ENCODE results near the gene LRMDA. TPM values are rescaled to one million over a fixed set of nuclear protein-coding genes. Genes with fewer than 3 reads are reported as not detected.
A peak's percentile ranks its signal among the peaks of the same experiment; 100 is the strongest.

The LRMDA gene
- total and polyA plus RNA-seq, 12 donors, result 30.7 to 132 (median 78.1) TPM

DNA sequence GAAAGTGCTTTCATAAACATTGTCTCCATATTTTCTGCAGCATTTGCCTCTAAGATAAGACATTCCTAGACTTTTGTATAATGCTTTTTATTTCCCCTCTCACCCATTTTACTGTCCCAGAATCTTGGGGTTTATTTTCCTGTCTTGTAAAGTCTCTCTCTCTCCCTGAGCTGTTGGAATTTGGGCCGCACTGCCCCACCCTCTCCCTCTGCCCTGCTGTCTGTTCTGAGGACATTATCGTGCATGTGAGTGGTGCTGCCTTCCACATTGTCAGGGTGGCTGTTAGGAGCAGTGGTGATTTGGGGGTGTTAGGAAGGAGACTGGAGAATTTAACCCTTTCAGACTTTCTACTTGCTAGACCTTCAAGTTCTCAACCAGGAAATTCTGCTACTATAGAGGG lies 16.7 kb downstream of the LRMDA start:
- no peak overlapping the region for H3K27ac ChIP-seq
- 48 to 68% (median 59%) methylated on average over 2 of the region's 2 CpGs for WGBS, 4 donors
- no peak for TF ChIP-seq POLR2A (IDR thresholded peaks at IDR 0.05)
- TF ChIP-seq, protein P1, sequence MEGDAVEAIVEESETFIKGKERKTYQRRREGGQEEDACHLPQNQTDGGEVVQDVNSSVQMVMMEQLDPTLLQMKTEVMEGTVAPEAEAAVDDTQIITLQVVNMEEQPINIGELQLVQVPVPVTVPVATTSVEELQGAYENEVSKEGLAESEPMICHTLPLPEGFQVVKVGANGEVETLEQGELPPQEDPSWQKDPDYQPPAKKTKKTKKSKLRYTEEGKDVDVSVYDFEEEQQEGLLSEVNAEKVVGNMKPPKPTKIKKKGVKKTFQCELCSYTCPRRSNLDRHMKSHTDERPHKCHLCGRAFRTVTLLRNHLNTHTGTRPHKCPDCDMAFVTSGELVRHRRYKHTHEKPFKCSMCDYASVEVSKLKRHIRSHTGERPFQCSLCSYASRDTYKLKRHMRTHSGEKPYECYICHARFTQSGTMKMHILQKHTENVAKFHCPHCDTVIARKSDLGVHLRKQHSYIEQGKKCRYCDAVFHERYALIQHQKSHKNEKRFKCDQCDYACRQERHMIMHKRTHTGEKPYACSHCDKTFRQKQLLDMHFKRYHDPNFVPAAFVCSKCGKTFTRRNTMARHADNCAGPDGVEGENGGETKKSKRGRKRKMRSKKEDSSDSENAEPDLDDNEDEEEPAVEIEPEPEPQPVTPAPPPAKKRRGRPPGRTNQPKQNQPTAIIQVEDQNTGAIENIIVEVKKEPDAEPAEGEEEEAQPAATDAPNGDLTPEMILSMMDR (IDR thresholded peaks at IDR 0.05), result no peak
- no peak overlapping the region for H3K4me3 ChIP-seq
- no peaks in the 10 kb centered on the region for H3K36me3 ChIP-seq (replicated peaks in 1 of 2)
- no peaks in the 10 kb centered on the region for H3K27me3 ChIP-seq
- peak in 1 of 7 donors; percentile 39 for DNase-seq
- intact Hi-C loops (cut with DNase I), result no loop called here
- H3K9me3 ChIP-seq (replicated peaks in 1 of 3), result no peaks in the 10 kb centered on the region
- H3K4me1 ChIP-seq (replicated peaks in 1 of 2), result peaks cover 16 to 35% of the 10 kb centered on the region in 2 donors

DNA sequence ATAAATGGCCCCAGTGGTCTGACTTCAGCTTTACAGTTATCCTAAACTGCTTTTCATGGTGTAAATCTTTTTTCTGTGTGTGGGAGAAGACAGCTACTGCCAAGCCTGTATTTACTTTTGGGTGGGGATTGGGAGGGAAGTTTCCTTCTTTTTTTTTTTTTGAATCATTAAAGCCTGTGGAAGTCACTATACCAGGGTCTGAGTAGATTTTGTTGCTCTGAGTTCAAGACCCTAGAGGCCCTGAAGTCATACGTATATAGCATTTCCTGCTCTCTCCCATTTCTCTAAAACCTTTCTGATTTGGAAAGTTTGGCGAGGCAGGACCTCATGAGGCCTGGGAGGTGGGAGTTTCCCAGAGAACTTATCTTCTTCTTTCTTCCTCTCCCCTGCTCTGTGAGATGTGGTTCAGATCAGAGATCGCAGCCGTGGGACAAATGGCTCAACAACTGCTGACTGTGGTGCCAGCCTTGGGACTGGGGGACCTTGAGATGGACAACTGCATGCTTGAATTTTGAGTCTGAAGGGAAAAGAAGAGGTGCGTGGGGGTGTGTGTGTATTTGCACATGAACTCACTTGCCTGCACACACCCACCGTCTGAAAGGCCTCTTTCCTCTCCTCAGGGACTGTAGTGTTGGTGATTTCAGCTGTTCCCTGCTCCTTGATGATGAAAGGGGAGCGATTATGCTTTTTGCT lies 18.1 kb downstream of the LRMDA start:
- WGBS, 4 donors, result 43 to 64% (median 52%) methylated on average over 7 of the region's 7 CpGs
- TF ChIP-seq, protein P1 (IDR thresholded peaks at IDR 0.05), result no peak
- TF ChIP-seq POLR2A (IDR thresholded peaks at IDR 0.05), result no peak
- intact Hi-C loops (cut with DNase I), result no loop called here

DNA sequence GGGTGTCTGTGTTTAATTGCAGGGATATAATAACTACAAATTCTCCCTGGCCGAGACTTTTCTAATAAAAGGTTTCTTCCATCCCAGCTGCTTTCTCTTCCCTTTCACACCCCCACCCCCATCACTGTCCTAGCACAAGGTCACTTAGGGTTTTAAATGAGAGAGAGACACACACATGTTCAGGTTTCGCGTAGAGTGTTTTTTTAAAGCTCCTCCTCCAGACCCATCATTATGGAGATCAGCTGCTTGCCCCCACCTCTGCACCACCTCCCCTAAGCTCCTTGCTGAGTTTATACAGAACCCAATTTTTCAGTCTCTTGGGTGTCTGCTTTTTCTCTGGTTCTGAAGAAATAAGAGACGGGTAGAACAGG lies 18.6 kb downstream of the LRMDA start:
- intact Hi-C loops (cut with DNase I), result no loop called here
- TF ChIP-seq, protein P1 (IDR thresholded peaks at IDR 0.05), result no peak
- TF ChIP-seq POLR2A (IDR thresholded peaks at IDR 0.05), result no peak
- Histone ChIP-seq H3K27me3 (no peaks in the 10 kb centered on the region), H3K9me3 (replicated peaks in 1 of 3) (no peaks in the 10 kb centered on the region), H3K36me3 (replicated peaks in 1 of 2) (peaks cover 0 to 6% of the 10 kb centered on the region in 2 donors), H3K4me1 (replicated peaks in 1 of 2) (peaks cover 16 to 36% of the 10 kb centered on the region in 2 donors), H3K27ac (peak overlapping the region in 3 of 5 donors; percentile 13 to 64 (median 62)), H3K4me3 (no peak overlapping the region)
- 32 to 55% (median 45%) methylated on average over 4 of the region's 4 CpGs for WGBS, 4 donors
- DNase-seq, result peak in 2 of 7 donors; percentile 24 to 30

More for the DNA sequence above, 18.1 kb downstream of the LRMDA start:
- Histone ChIP-seq H3K27me3 (no peaks in the 10 kb centered on the region), H3K4me3 (no peak overlapping the region), H3K4me1 (replicated peaks in 1 of 2) (peaks cover 16 to 36% of the 10 kb centered on the region in 2 donors), H3K9me3 (replicated peaks in 1 of 3) (no peaks in the 10 kb centered on the region), H3K27ac (peak overlapping the region in 3 of 5 donors; percentile 13 to 64 (median 62)), H3K36me3 (replicated peaks in 1 of 2) (peaks cover 0 to under 1% of the 10 kb centered on the region in 2 donors)
- DNase-seq, result peak in 5 of 7 donors; percentile 33 to 57 (median 49)

DNA sequence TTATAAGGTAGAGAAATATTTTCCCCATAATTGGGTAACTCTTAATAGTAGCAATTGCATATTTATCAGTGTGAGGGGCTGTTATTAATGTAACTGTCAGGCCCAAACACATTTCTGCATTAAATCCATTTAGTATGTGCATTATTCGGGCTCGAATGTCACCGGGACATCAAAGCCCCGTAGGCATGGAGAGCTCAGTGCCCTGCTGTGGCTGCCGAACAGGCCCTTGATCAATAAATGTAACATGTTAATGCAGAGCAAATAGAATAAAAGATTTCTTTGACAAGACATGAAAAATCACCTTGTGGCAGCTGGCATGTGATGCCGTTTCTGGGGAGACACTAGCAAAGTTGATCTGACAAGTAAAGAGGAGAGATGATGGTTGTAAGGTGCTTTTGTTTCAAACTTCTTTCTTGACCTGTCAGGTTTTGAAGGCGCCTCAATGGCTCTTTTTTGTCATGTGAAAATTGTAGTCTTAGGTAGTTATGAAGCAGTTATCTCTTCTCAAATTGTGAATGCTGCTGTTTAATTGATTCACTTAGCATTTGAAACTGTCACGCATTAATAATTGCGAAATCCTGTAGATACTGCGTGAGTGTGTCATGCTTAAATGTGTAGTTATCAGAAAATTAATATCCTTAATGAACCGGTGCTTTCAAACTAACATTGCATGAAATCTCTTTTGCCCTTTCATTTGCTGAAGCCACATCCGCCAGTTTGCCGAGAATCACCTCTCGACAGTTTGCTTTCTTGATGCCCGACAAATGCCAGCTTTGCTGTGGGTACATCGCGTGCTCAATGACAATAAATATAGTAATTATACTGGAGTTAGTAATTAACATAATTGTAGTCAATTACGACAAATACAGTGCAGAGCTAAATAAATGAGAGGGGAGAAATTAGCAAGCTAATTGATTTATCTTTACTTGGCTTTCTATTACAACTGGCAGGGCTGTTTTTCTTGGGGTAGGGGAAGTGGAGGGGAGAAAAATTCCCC lies 19.5 kb downstream of the LRMDA start:
- H3K27me3 ChIP-seq, result no peaks in the 10 kb centered on the region
- no peaks in the 10 kb centered on the region for H3K9me3 ChIP-seq (replicated peaks in 1 of 3)
- H3K27ac ChIP-seq, result peak overlapping the region in 1 of 5 donors; percentile 8
- peak in 1 of 7 donors; percentile 35 for DNase-seq
- 83 to 85% (median 84%) methylated on average over 18 of the region's 18 CpGs for WGBS, 4 donors
- H3K4me3 ChIP-seq, result no peak overlapping the region
- TF ChIP-seq, protein P1 (IDR thresholded peaks at IDR 0.05), result no peak
- TF ChIP-seq POLR2A (IDR thresholded peaks at IDR 0.05), result no peak
- peaks cover 16 to 36% of the 10 kb centered on the region in 2 donors for H3K4me1 ChIP-seq (replicated peaks in 1 of 2)
- intact Hi-C loops (cut with DNase I), result no loop called here
- peaks cover 0 to 6% of the 10 kb centered on the region in 2 donors for H3K36me3 ChIP-seq (replicated peaks in 1 of 2)

Measured in adrenal gland (tissue), 12 donors.